Measurements from ENCODE around the gene NGLY1. TPM values are rescaled to one million over a fixed set of nuclear protein-coding genes. Genes with fewer than 3 reads are reported as not detected.

The NGLY1 gene
- total and polyA plus RNA-seq, 2 of the 8 experiments (the other 6 are each of a cell fraction or from before 2014, with no cell fraction given) = 3.1 to 24.8 TPM

GRCh38 chr3:25830373-25831280 lies 47.4 kb upstream of the NGLY1 start:
- H3K4me1 ChIP-seq (replicated peaks in 1 of 4; ENCODE audit: control insufficient read depth in 3 of 4, insufficient read depth in 4 of 4, low read length in 3 of 4) = peaks cover 0 to 2% (median 0%) of the 10 kb centered on the region in 4 experiments; a peak in 1 of 7 replicates
- no peak overlapping the region for H2BK15ac ChIP-seq (ENCODE audit: low read length)
- WGBS, 2 experiments (ENCODE audit: extremely low coverage in 1 of 2, insufficient coverage in 1 of 2, insufficient read length in 1 of 2, insufficient replicate concordance in 2 of 2, low coverage in 1 of 2, low lambda C conversion rate in 2 of 2, missing lambda C conversion rate in 1 of 2) = 87% methylated on average over 6 of the region's 6 CpGs; no CpG with 5 or more reads in 1 of the 2 experiments
- no peaks in the 10 kb centered on the region for H4K20me1 ChIP-seq (replicated peaks in 1 of 2; ENCODE audit: control insufficient read depth in 1 of 2, insufficient read depth in 2 of 2, low read length in 2 of 2)
- H3K4me2 ChIP-seq (ENCODE audit: insufficient read depth in 1 of 2, low read depth in 2 of 2, low read length in 2 of 2) = no peak overlapping the region
- H2AFZ ChIP-seq (ENCODE audit: low read length) = no peak overlapping the region
- no peak overlapping the region for H3K14ac ChIP-seq (ENCODE audit: insufficient read length)
- no peak overlapping the region for H3K9ac ChIP-seq (replicated peaks in 1 of 4; ENCODE audit: extremely low read depth in 1 of 4, low read depth in 3 of 4, low read length in 3 of 4)
- ChIA-PET POLR2A (ENCODE audit: partially characterized antibody) (interaction anchor here (1.4 kb wide), 1 partner anchor 14 kb away, joined by 3 read pairs; no protein-coding TSS in a partner anchor), CTCF (ENCODE audit: partially characterized antibody) (interaction anchor here (0.7 to 2.5 kb wide), 9 partner anchors 19 to 183 kb away, joined by 3 to 14 read pairs (median 4); no protein-coding TSS in a partner anchor)
- H3K4ac ChIP-seq (replicated peaks; ENCODE audit: insufficient read length, low read depth, low read length) = no peak overlapping the region
- no peak for DNase-seq (ENCODE audit: low read depth in 1 of 2, low spot score in 2 of 2)
- no peak overlapping the region for H3K23ac ChIP-seq (ENCODE audit: insufficient read length)
- H3K27ac ChIP-seq (ENCODE audit: low read depth, low read length) = no peak overlapping the region
- no peak overlapping the region for H3K18ac ChIP-seq (ENCODE audit: extremely low read depth, low read length)
- no peak for FAIRE-seq
- H2BK20ac ChIP-seq (ENCODE audit: low read length) = no peak overlapping the region
- H2AK5ac ChIP-seq (ENCODE audit: low read depth, low read length) = no peak overlapping the region
- H3K23me2 ChIP-seq (ENCODE audit: low read depth, low read length) = no peaks in the 10 kb centered on the region
- no peak overlapping the region for H3K4me3 ChIP-seq (ENCODE audit: extremely low read depth in 1 of 4, insufficient read depth in 2 of 4, low read depth in 3 of 4, low read length in 4 of 4)
- no peak overlapping the region for H2BK120ac ChIP-seq (replicated peaks; ENCODE audit: low read depth, low read length)
- no peak overlapping the region for H3K56ac ChIP-seq (replicated peaks; ENCODE audit: insufficient read length, low read depth, low read length)
- H3K79me1 ChIP-seq (ENCODE audit: low read depth, low read length) = no peaks in the 10 kb centered on the region
- no peak overlapping the region for H4K5ac ChIP-seq (ENCODE audit: insufficient read length, low read depth, low read length)
- H3K27me3 ChIP-seq (replicated peaks in 1 of 4; ENCODE audit: control insufficient read depth in 3 of 4, extremely low read depth in 1 of 4, insufficient read depth in 3 of 4, low read length in 3 of 4) = no peaks in the 10 kb centered on the region
- H2BK5ac ChIP-seq (ENCODE audit: low read depth, low read length) = no peak overlapping the region
- H3K36me3 ChIP-seq (ENCODE audit: control insufficient read depth in 2 of 4, insufficient read depth in 4 of 4, low read length in 3 of 4) = no peaks in the 10 kb centered on the region
- H3K79me2 ChIP-seq (ENCODE audit: control insufficient read depth in 1 of 2, insufficient read depth in 2 of 2, low read length in 2 of 2) = no peaks in the 10 kb centered on the region
- no peaks in the 10 kb centered on the region for H3K9me3 ChIP-seq (ENCODE audit: insufficient read depth in 2 of 2, low read depth in 1 of 2, low read length in 1 of 2)
- no peak overlapping the region for H4K8ac ChIP-seq (ENCODE audit: extremely low read depth, insufficient read depth, low read length)
- H4K91ac ChIP-seq (replicated peaks; ENCODE audit: insufficient read length, low read length) = no peak overlapping the region
- no peak overlapping the region for H2BK12ac ChIP-seq (ENCODE audit: low read depth, low read length)
- TF ChIP-seq E2F6 (IDR thresholded peaks at IDR 0.05) (no peak), ATF2 (IDR thresholded peaks at IDR 0.05; ENCODE audit: low read length) (no peak), RBBP5 (IDR thresholded peaks at IDR 0.05; ENCODE audit: borderline replicate concordance, low read depth, low read length) (no peak), CREB1 (IDR thresholded peaks at IDR 0.05) (no peak), RAD21 (IDR thresholded peaks at IDR 0.05 in 1 of 2, conservative IDR thresholded peaks at IDR 0.05 in 1 of 2; ENCODE audit: low read depth in 2 of 2, low read length in 2 of 2) (no peak), SP4 (IDR thresholded peaks at IDR 0.05; ENCODE audit: low read length) (no peak), TCF12 (IDR thresholded peaks at IDR 0.05; ENCODE audit: low read depth, low read length) (no peak), BCL11A (IDR thresholded peaks at IDR 0.05; ENCODE audit: low read depth in 2 of 2, low read length in 2 of 2) (no peak), KDM4A (IDR thresholded peaks at IDR 0.05; ENCODE audit: low read depth, low read length, severe bottlenecking) (no peak)
